A549 (cell line): Measurements from ENCODE around the gene WDR35. TPM values are rescaled to one million over a fixed set of nuclear protein-coding genes. Genes with fewer than 3 reads are reported as not detected.

Experiments used
- ATAC-seq, 2 experiments: fragments of 200-7000 bp in 1 of 2; fragments of >200 bp in 1 of 2; cut with Nextera tagmentation in 1 of 2; cut with Tn5 transposase in 1 of 2; 3 replicates each; pipeline versions ENCODE4 v1.8.0 to v1.9.1; 2018 to 2020; ENCODE audit warnings: mild to moderate bottlenecking in 1 of 2, moderate library complexity in 1 of 2
- CTCF ChIA-PET: fragments of 300-600 bp; sonication (Branson Sonifier 250); formaldehyde crosslinking; extraction: SDS; loops from one replicate; lab custom pipeline; 2021; ENCODE audit warnings: antibody characterized with exemption, inconsistent platforms; lab: Yijun Ruan, JAX
- POLR2A ChIA-PET: fragments of 350-600 bp; formaldehyde crosslinking; extraction: SDS; loops from one replicate; lab custom pipeline; 2021; ENCODE audit warnings: antibody characterized with exemption, inconsistent platforms; lab: Yijun Ruan, JAX
- DNase-seq, 2 experiments: peaks; one replicate each; pipeline versions ENCODE4 v3.0.0 to v3.0.0-alpha.2; 2011 to 2016; ENCODE audit warnings: low read depth in 1 of 2, low spot score in 1 of 2
- FAIRE-seq: peaks from 2 replicates; lab custom pipeline; 2011; peaks lifted over from hg19 to GRCh38; lab: Jason Lieb, UNC
- H3K27ac ChIP-seq, 2 experiments: fragments of >200 bp; sonication (Bioruptor Twin); formaldehyde crosslinking; 3 replicates each; pipeline ENCODE4 v1.5.1; 2016 to 2017
- H3K4me1 ChIP-seq: fragments of >200 bp; sonication (Bioruptor Twin); formaldehyde crosslinking; 3 replicates; pipeline ENCODE4 v1.6.1; 2016
- H3K4me2 ChIP-seq: fragments of >200 bp; sonication (Bioruptor Twin); formaldehyde crosslinking; 3 replicates; pipeline ENCODE4 v1.6.1; 2016
- H3K4me3 ChIP-seq: fragments of >200 bp; sonication (Bioruptor Twin); formaldehyde crosslinking; 3 replicates; pipeline ENCODE4 v1.5.1; 2016
- H3K9me3 ChIP-seq: fragments of >200 bp; sonication (Bioruptor Twin); formaldehyde crosslinking; 3 replicates; pipeline ENCODE4 v1.6.1; 2016
- ATOH8 ChIP-seq: fragments of 250-450 bp; sonication (Bioruptor Pico); IDR thresholded peaks from 2 replicates; pipeline ENCODE4 v1.5.0; 2020; ENCODE audit warnings: low read depth, mild to moderate bottlenecking, moderate library complexity
- BHLHE40 ChIP-seq: IDR thresholded peaks from 2 replicates; pipeline ENCODE4 v1.6.1; 2012; ENCODE audit warnings: low read depth, low read length, inconsistent platforms
- CBX2 ChIP-seq: fragments of 200-600 bp; sonication (generic); IDR thresholded peaks from 2 replicates; pipeline ENCODE4 v1.6.1; 2016; ENCODE audit warnings: low read depth, mild to moderate bottlenecking, borderline replicate concordance
- CEBPB ChIP-seq, 2 experiments: fragments of >200 bp in 1 of 2; sonication (Bioruptor Twin) in 1 of 2; formaldehyde crosslinking in 1 of 2; IDR thresholded peaks; 2 replicates each; pipeline ENCODE4 v1.6.1; 2012 to 2016
- CHD2 ChIP-seq: fragments of 150-350 bp; IDR thresholded peaks from 2 replicates; pipeline ENCODE4 v1.6.1; 2014; ENCODE audit warnings: low read length; ENCODE audit not compliant: partially characterized antibody
- EHMT2 ChIP-seq: fragments of 200-600 bp; sonication (generic); IDR thresholded peaks from 2 replicates; pipeline ENCODE4 v1.6.1; 2016; ENCODE audit warnings: antibody characterized with exemption, low read depth, mild to moderate bottlenecking, moderate library complexity
- FOSL2 ChIP-seq, 2 experiments: fragments of 450-650 bp in 1 of 2; fragments of >200 bp in 1 of 2; sonication (Bioruptor Twin) in 1 of 2; formaldehyde crosslinking; IDR thresholded peaks; 2 replicates each; pipeline versions ENCODE4 v1.5.0 to v1.6.1; 2016 to 2020; ENCODE audit warnings: mild to moderate bottlenecking in 1 of 2, moderate library complexity in 1 of 2
- GATA3 ChIP-seq: IDR thresholded peaks from 2 replicates; pipeline ENCODE4 v1.6.1; 2012; ENCODE audit warnings: borderline replicate concordance
- HEYL ChIP-seq: fragments of 250-450 bp; sonication (Bioruptor Pico); IDR thresholded peaks from 2 replicates; pipeline ENCODE4 v1.8.0; 2021; ENCODE audit warnings: mild to moderate bottlenecking, moderate library complexity
- HOXA7 ChIP-seq: fragments of 250-450 bp; sonication (Bioruptor Pico); IDR thresholded peaks from 2 replicates; pipeline ENCODE4 v1.5.0; 2020; ENCODE audit warnings: mild to moderate bottlenecking, moderate library complexity
- JUN ChIP-seq, 2 experiments: fragments of >200 bp; sonication (Bioruptor Twin); formaldehyde crosslinking; IDR thresholded peaks; 2 replicates in 1 of 2; 3 replicates in 1 of 2; pipeline ENCODE4 v1.6.1; 2016 to 2017
- JUNB ChIP-seq: fragments of >200 bp; sonication (Bioruptor Twin); formaldehyde crosslinking; IDR thresholded peaks from 2 replicates; pipeline ENCODE4 v1.6.1; 2016
- KDM1A ChIP-seq: fragments of 200-600 bp; sonication (generic); IDR thresholded peaks from 2 replicates; pipeline ENCODE4 v1.6.1; 2016; ENCODE audit warnings: low read depth, mild to moderate bottlenecking
- MAFK ChIP-seq: fragments of 450-650 bp; IDR thresholded peaks from 2 replicates; pipeline ENCODE4 v1.6.1; 2014; ENCODE audit not compliant: partially characterized antibody
- MYC ChIP-seq: IDR thresholded peaks from 2 replicates; pipeline ENCODE4 v1.6.1; 2012; ENCODE audit warnings: mild to moderate bottlenecking, inconsistent platforms, low read length, improper control_type of control experiment, borderline replicate concordance
- PBX3 ChIP-seq: IDR thresholded peaks from 2 replicates; pipeline ENCODE4 v1.6.1; 2012
- PHF8 ChIP-seq: fragments of 200-600 bp; sonication (generic); IDR thresholded peaks from 2 replicates; pipeline ENCODE4 v1.6.1; 2016; ENCODE audit warnings: low read depth, mild to moderate bottlenecking, antibody characterized with exemption, moderate library complexity, borderline replicate concordance
- POLR2A ChIP-seq: IDR thresholded peaks from 2 replicates; pipeline ENCODE4 v1.6.1; 2012; ENCODE audit warnings: mild to moderate bottlenecking, low read length
- RARB ChIP-seq: fragments of 250-450 bp; sonication (Bioruptor Pico); IDR thresholded peaks from 2 replicates; pipeline ENCODE4 v1.8.0; 2021; ENCODE audit warnings: mild to moderate bottlenecking, moderate library complexity
- SMC3 ChIP-seq: fragments of >200 bp; sonication (Bioruptor Twin); formaldehyde crosslinking; IDR thresholded peaks from 3 replicates; pipeline ENCODE4 v1.6.1; 2018; ENCODE audit warnings: inconsistent platforms
- SREBF2 ChIP-seq: fragments of 450-650 bp; IDR thresholded peaks from 2 replicates; pipeline ENCODE4 v1.6.1; 2014; ENCODE audit warnings: mild to moderate bottlenecking, moderate library complexity
- TFCP2L1 ChIP-seq: fragments of 250-450 bp; sonication (Bioruptor Pico); IDR thresholded peaks from 2 replicates; pipeline ENCODE4 v1.5.0; 2021; ENCODE audit warnings: mild to moderate bottlenecking
- ZC3H11A ChIP-seq: fragments of 450-650 bp; IDR thresholded peaks from 2 replicates; pipeline ENCODE4 v1.6.1; 2014; ENCODE audit warnings: antibody characterized with exemption, mild to moderate bottlenecking
- ZFP36 ChIP-seq: fragments of 450-650 bp; IDR thresholded peaks from 2 replicates; pipeline ENCODE4 v1.6.1; 2014; ENCODE audit warnings: borderline replicate concordance; ENCODE audit not compliant: partially characterized antibody
- WGBS: methylation state at CpG from one replicate; pipeline ENCODE4 v1.1.6; 2017; ENCODE audit errors: missing lambda C conversion rate; 5-methylcytosine and 5-hydroxymethylcytosine counted together
- polyA plus RNA-seq, 4 experiments: library from polyadenylated mRNA; depleted of rRNA in 3 of 4; stranded (reverse); fragments of >200 nt; fragmentation: RNase III in 1 of 4; extraction: RNeasy Plus Mini Kit Qiagen cat#74134 plus additional on column Dnase treatment in 1 of 4; gene quantifications; 2 replicates in 3 of 4; 3 replicates in 1 of 4; pipeline ENCODE4 v1.2.3, GENCODE V29; 2011 to 2017
- TF ChIP-seq, protein P1 (sequence below): IDR thresholded peaks from 2 replicates; pipeline ENCODE4 v1.6.1; 2012

Gene WDR35
- polyA plus RNA-seq, 2 of the 4 experiments (the other 2 are of a cell fraction): 12.1 to 28.5 TPM

GRCh38 chr2:19887510-19887909 lies 102.4 kb downstream of the WDR35 start:
- no peaks in the 10 kb centered on the region for H3K4me1 ChIP-seq
- ATAC-seq (no peak), FAIRE-seq (no peak), DNase-seq (no peak)
- no peaks in the 10 kb centered on the region for H3K9me3 ChIP-seq
- no peak overlapping the region for H3K4me3 ChIP-seq
- ChIA-PET CTCF (interaction anchor here (1.0 kb wide), 1 partner anchor 9 kb away, joined by 3 read pairs; no protein-coding TSS in a partner anchor), POLR2A (no interaction called here)
- TF ChIP-seq TFCP2L1 (CRISPR knock-in tag) (no peak), JUN (IDR thresholded peaks at IDR 0.05) (no peak), KDM1A (no peak), CBX2 (no peak), CEBPB (IDR thresholded peaks at IDR 0.05) (no peak), SMC3 (no peak), ZC3H11A (no peak), MYC (no peak), ATOH8 (CRISPR knock-in tag) (no peak), HEYL (CRISPR knock-in tag) (no peak), POLR2A (no peak), PBX3 (no peak), MAFK (no peak), EHMT2 (no peak), ZFP36 (no peak), FOSL2 (IDR thresholded peaks at IDR 0.05) (no peak), FOSL2 (CRISPR knock-in tag; IDR thresholded peaks at IDR 0.05) (no peak), HOXA7 (CRISPR knock-in tag) (no peak), CHD2 (no peak), SREBF2 (no peak), PHF8 (no peak)
- H3K27ac ChIP-seq: no peak overlapping the region
- 88% methylated on average over 7 of the region's 7 CpGs for WGBS
- H3K4me2 ChIP-seq: no peak overlapping the region

DNA sequence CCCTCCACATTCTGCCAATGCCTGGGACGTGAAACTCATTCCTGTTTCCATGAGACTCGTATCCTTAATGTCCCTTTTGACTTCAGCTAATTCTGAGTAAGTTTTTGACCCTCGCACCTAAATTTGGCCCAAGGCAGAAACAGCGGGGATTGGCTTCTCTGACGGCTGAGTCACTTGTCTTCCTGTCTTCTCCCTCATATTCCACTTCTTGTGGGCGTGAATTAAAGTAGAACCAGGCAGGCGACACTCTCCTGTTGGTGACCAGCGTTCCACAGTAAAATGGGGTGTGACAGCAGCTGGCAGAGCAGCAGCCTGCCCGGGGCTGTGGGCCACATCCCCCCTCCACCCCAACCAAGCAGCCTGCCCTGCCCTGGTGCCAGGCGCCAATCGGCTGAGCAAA lies 103.6 kb downstream of the WDR35 start:
- WGBS: 74% methylated on average over 11 of the region's 11 CpGs
- ChIA-PET CTCF (interaction anchor here (0.7 to 1.4 kb wide), 3 partner anchors 10 to 212 kb away, joined by 3 to 4 read pairs (median 3); no protein-coding TSS in a partner anchor), POLR2A (no interaction called here)
- Histone ChIP-seq H3K4me2 (no peak overlapping the region), H3K27ac (no peak overlapping the region), H3K9me3 (no peaks in the 10 kb centered on the region), H3K4me1 (no peaks in the 10 kb centered on the region), H3K4me3 (no peak overlapping the region)
- ATAC-seq (no peak), DNase-seq (no peak), FAIRE-seq (no peak)
- no peak for TF ChIP-seq JUN (IDR thresholded peaks at IDR 0.05)
- TF ChIP-seq, protein P1, sequence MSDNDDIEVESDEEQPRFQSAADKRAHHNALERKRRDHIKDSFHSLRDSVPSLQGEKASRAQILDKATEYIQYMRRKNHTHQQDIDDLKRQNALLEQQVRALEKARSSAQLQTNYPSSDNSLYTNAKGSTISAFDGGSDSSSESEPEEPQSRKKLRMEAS: no peak
- TF ChIP-seq BHLHE40: no peak
- TF ChIP-seq RARB (CRISPR knock-in tag): no peak
- no peak for TF ChIP-seq JUNB
- TF ChIP-seq PBX3: no peak
- TF ChIP-seq GATA3: no peak
- no peak for TF ChIP-seq CBX2
